Right atrium auricular region (tissue), 2 donors: ENCODE data around the gene ZBTB46. TPM values are rescaled to one million over a fixed set of nuclear protein-coding genes. Genes with fewer than 3 reads are reported as not detected.

ENCODE experiments used
- DNase-seq: peaks from one replicate; pipeline ENCODE4 v3.0.0-alpha.2; 2019; ENCODE audit warnings: low spot score
- H3K27ac ChIP-seq, 2 donors: fragments of 200-600 bp; sonication (generic); 1 replicate in 1 of 2; 2 replicates in 1 of 2; pipeline ENCODE4 v1.5.1; 2016 to 2019
- H3K27me3 ChIP-seq, 2 donors: fragments of 200-600 bp; sonication (generic); one replicate each; pipeline versions ENCODE4 v1.5.1 to v1.6.0; 2017 to 2019
- H3K36me3 ChIP-seq: fragments of 200-600 bp; sonication (generic); one replicate; pipeline ENCODE4 v1.5.1; 2016
- H3K4me1 ChIP-seq, 2 donors: fragments of 200-600 bp; sonication (generic); one replicate each; pipeline versions ENCODE4 v1.5.1 to v1.6.0; 2017 to 2019
- H3K4me3 ChIP-seq, 2 donors: fragments of 200-600 bp; sonication (generic); 1 replicate in 1 of 2; 2 replicates in 1 of 2; pipeline ENCODE4 v1.5.1; 2017 to 2019; ENCODE audit warnings: mild to moderate bottlenecking in 1 of 2, moderate library complexity in 1 of 2
- H3K9me3 ChIP-seq, 2 donors: fragments of 200-600 bp; sonication (generic); one replicate each; pipeline ENCODE4 v1.5.1; 2019
- total RNA-seq, 2 donors: library from RNA; depleted of rRNA; stranded (reverse); fragments of >200 nt; gene quantifications; one replicate each; pipeline ENCODE4 v1.1.0, GENCODE V29; 2016
- TF ChIP-seq, protein P1 (sequence below), 2 donors: fragments of 200-600 bp; sonication (generic); IDR thresholded peaks; one replicate each; pipeline ENCODE4 v1.5.1; 2019; ENCODE audit warnings: antibody characterized with exemption in 2 of 2

The ZBTB46 gene
- total RNA-seq, 2 donors from 2014 or later: 12.2 to 17.8 TPM

DNA sequence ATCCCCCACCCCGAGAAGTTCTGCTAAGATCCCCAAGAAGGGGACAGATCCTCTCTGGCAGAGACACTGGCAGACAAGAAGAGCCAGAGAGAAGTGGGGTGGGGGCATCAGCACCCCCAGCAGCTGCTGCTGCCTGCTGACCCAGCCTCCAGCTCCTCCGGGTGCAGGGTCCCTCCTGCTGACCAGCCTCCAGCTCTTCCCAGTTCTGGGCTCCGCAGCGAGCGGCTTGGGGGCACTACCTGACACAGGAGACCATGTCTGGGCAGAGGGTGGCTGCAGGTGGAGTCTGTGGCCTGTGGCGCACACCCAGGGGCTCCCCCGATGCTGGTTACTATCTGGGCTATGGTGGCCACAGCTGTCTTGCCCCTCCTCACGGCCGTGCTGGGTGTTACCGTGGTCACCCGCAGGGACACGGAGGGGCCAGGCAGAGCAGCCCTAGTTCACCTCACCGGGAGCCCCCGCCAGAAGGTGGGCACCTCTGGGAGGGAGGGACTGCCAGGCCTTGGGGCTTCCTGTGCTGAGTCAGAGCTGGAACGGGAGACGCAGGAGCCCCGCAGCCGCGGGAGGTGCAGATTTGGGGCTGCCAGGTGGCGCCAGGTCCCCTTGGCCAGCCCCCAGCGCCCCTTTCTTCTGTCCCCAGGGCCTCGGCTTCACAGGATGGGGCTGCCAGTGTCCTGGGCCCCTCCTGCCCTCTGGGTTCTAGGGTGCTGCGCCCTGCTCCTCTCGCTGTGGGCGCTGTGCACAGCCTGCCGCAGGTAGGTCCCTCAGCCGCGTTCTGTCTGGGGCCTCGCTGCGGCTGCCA, 94.0 kb downstream of the ZBTB46 start:
- Histone ChIP-seq H3K27me3 (no peaks in the 10 kb centered on the region), H3K4me3 (peak overlapping the region in 1 of 2 donors; percentile 29), H3K9me3 (no peaks in the 10 kb centered on the region), H3K36me3 (peaks cover 33% of the 10 kb centered on the region), H3K27ac (no peak overlapping the region), H3K4me1 (peaks cover 0 to 40% of the 10 kb centered on the region in 2 donors)
- DNase-seq: no peak
- TF ChIP-seq, protein P1, sequence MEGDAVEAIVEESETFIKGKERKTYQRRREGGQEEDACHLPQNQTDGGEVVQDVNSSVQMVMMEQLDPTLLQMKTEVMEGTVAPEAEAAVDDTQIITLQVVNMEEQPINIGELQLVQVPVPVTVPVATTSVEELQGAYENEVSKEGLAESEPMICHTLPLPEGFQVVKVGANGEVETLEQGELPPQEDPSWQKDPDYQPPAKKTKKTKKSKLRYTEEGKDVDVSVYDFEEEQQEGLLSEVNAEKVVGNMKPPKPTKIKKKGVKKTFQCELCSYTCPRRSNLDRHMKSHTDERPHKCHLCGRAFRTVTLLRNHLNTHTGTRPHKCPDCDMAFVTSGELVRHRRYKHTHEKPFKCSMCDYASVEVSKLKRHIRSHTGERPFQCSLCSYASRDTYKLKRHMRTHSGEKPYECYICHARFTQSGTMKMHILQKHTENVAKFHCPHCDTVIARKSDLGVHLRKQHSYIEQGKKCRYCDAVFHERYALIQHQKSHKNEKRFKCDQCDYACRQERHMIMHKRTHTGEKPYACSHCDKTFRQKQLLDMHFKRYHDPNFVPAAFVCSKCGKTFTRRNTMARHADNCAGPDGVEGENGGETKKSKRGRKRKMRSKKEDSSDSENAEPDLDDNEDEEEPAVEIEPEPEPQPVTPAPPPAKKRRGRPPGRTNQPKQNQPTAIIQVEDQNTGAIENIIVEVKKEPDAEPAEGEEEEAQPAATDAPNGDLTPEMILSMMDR (IDR thresholded peaks at IDR 0.05): no peak

DNA sequence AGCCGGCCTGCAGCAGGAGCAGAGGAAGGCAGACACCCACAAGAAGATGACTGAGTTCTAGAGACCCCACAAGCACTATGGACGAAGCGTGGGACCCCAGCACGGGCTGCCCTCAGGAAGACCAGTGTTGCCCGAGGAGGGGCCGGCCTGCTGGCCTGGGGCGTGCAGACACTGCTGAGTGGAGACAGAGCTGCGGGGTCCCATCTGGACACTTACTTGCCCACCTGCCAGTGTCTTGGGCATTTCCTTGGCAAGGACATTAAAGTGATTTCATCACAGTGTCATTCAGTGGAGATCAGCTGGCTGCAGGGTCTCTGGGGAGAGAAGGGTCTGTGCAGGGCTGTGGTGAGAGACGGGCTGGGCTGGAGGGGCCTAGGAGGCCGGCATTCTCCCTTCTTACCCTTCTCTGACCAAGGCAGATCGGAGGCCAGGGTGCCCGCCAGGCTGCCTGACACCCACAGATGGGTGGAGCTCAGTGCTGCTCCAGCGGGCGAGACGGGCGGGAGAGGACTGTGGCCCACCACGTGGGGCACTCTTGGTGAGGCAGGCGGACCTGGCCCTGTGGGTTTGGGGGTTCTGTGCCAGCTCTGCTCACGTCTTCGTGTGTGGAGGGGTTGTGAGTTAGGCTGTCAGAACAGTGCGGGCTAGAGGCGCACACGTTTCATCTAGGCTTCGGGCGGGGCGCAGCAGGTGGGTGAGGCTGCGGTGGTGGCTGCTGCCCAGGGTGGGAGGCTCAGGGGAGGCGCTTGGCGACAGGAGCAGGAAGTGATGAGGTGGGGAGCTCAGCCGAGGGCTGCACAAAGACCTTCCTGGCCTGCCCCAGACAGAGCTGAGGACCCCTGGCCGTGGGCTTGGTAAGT, 95.0 kb downstream of the ZBTB46 start, which contains the start of gene LIME1:
TSS of gene LIME1 (plus strand) at position 806 of the 860 bp plus-strand sequence. CDS start 886 bp downstream, outside the sequence.
- TF ChIP-seq, protein P1 (IDR thresholded peaks at IDR 0.05): no peak
- peak within 1 kb of the TSS in 1 of 2 donors; percentile 29 for H3K4me3 ChIP-seq
- no peak within 1 kb of the TSS for H3K27ac ChIP-seq
- H3K36me3 ChIP-seq: peaks cover 28% of the 10 kb centered on the region
- H3K9me3 ChIP-seq: no peaks in the 10 kb centered on the region
- no peak for DNase-seq
- H3K27me3 ChIP-seq: no peaks in the 10 kb centered on the region
- H3K4me1 ChIP-seq: peaks cover 0 to 29% of the 10 kb centered on the region in 2 donors

DNA sequence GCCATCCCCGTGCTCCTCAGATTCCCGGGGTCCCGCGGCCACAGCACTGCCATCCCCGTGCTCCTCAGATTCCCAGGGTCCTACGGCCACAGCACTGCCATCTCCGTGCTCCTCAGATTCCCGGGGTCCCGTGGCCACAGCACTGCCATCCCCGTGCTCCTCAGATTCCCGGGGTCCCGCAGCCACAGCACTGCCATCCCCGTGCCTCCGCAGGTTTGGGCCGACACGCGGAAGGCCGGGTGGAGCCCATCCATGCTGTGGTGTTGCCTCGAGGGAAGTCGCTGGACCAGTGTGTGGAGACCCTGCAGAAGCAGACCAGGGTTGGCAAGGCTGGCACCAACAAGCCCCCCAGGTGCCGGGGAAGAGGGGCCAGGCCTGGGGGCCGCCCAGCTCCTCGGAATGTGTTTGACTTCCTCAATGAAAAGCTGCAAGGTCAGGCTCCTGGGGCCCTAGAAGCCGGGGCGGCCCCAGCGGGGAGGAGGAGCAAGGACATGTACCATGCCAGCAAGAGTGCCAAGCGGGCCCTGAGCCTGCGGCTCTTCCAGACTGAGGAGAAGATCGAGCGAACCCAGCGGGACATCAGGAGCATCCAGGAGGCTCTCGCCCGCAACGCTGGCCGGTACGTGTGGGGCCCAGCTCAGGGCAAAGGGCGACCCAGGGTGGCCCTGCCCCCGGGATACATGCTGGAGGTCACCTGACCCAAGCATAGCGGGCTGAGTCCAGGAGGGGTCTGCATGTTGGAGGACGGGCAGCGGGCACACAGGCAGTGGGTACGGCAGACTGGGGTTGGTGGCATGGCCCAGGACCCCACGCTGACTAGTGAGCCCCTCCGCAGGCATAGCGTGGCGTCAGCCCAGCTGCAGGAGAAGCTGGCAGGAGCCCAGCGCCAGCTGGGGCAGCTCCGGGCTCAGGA, 95.9 kb downstream of the ZBTB46 start:
- Histone ChIP-seq H3K36me3 (peaks cover 28% of the 10 kb centered on the region), H3K4me3 (no peak overlapping the region), H3K27me3 (no peaks in the 10 kb centered on the region), H3K27ac (no peak overlapping the region), H3K4me1 (peaks cover 0 to 21% of the 10 kb centered on the region in 2 donors), H3K9me3 (no peaks in the 10 kb centered on the region)
- TF ChIP-seq, protein P1 (IDR thresholded peaks at IDR 0.05): no peak
- no peak for DNase-seq

DNA sequence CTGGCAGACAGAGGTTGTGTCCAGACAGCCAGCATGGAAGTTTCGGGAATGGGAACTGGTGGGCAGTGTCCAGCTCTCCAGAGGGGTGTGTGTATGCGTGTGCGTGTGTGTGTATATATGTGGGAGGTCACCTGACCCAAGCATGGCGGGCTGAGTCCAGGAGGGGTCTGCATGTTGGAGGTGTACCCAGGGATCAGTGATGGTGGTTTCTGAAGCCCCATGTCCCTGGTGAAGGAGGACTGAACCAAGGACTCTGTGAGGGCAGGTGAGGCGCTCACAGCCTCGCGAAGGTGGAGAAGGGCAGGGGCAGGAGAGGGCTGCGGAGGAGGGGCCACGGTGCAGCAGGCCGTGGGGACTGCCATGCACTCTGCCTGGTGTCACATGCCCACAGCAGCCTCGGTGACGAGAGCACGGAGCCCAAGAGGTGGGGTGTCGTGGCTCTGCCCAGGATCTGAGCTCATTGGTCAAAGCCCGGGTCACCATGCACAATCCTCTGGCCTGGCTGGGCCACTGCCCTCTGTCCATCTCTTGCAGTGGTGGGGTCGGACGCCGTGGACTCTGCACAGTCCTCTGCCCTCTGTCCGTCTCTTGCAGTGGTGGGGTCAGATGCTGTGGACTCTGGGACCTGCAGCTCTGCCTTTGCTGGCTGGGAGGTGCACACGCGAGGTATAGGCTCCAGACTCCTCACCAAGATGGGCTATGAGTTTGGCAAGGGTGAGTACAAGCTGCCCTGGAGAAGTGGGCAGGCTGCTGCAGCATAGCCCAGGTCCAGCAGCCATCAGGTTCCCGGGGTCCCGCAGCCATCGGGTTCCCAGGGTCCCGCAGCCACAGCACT, 96.7 kb downstream of the ZBTB46 start:
- H3K27ac ChIP-seq: no peak overlapping the region
- no peaks in the 10 kb centered on the region for H3K27me3 ChIP-seq
- H3K4me1 ChIP-seq: peaks cover 0 to 21% of the 10 kb centered on the region in 2 donors
- TF ChIP-seq, protein P1 (IDR thresholded peaks at IDR 0.05): no peak
- no peak overlapping the region for H3K4me3 ChIP-seq
- peaks cover 28% of the 10 kb centered on the region for H3K36me3 ChIP-seq
- no peaks in the 10 kb centered on the region for H3K9me3 ChIP-seq
- no peak for DNase-seq
